H9 (cell line): Measurements from ENCODE around the gene LRP8. TPM values are rescaled to one million over a fixed set of nuclear protein-coding genes. Genes with fewer than 3 reads are reported as not detected.
A peak's percentile ranks its signal among the peaks of the same experiment; 100 is the strongest.

Experiments used
- DNase-seq: peaks from one replicate; pipeline ENCODE4 v3.0.0-alpha.2; 2017
- H2AFZ ChIP-seq: one replicate; pipeline ENCODE4 v1.6.1; 2013; ENCODE audit warnings: mild to moderate bottlenecking, low read length, control low read depth, moderate library complexity
- H2AK5ac ChIP-seq: 2 replicates; pipeline ENCODE4 v1.6.1; 2013; ENCODE audit warnings: low read length, control low read depth, mixed read lengths; ENCODE audit not compliant: insufficient read length
- H2BK120ac ChIP-seq: one replicate; pipeline ENCODE4 v1.6.1; 2013; ENCODE audit warnings: low read depth, mild to moderate bottlenecking, low read length, control low read depth, inconsistent platforms; ENCODE audit not compliant: poor library complexity, severe bottlenecking
- H2BK12ac ChIP-seq: 2 replicates; pipeline ENCODE4 v1.6.1; 2013; ENCODE audit warnings: low read length, control low read depth, mixed read lengths, low read depth; ENCODE audit not compliant: insufficient read length
- H2BK15ac ChIP-seq: 2 replicates; pipeline ENCODE4 v1.6.1; 2013; ENCODE audit warnings: low read depth, low read length, control low read depth
- H2BK20ac ChIP-seq: one replicate; pipeline ENCODE4 v1.6.1; 2013; ENCODE audit warnings: low read depth, mild to moderate bottlenecking, low read length, control low read depth, inconsistent platforms; ENCODE audit not compliant: poor library complexity, severe bottlenecking
- H2BK5ac ChIP-seq: 2 replicates; pipeline ENCODE4 v1.6.1; 2013; ENCODE audit warnings: low read length, control low read depth, mixed read lengths; ENCODE audit not compliant: insufficient read length
- H3K14ac ChIP-seq: 2 replicates; pipeline ENCODE4 v1.6.1; 2013; ENCODE audit warnings: low read length, control low read depth; ENCODE audit not compliant: insufficient read depth
- H3K18ac ChIP-seq: 2 replicates; pipeline ENCODE4 v1.6.1; 2013; ENCODE audit warnings: low read depth, mild to moderate bottlenecking, mixed read lengths, low read length, control low read depth; ENCODE audit not compliant: insufficient read length
- H3K23ac ChIP-seq: 2 replicates; pipeline ENCODE4 v1.6.1; 2013; ENCODE audit warnings: low read length, control low read depth, mixed read lengths, low read depth; ENCODE audit not compliant: insufficient read length
- H3K23me2 ChIP-seq: 2 replicates; pipeline ENCODE4 v1.6.1; 2013; ENCODE audit warnings: low read depth, mild to moderate bottlenecking, mixed read lengths, low read length, control low read depth; ENCODE audit not compliant: insufficient read length, poor library complexity, severe bottlenecking
- H3K27ac ChIP-seq: 2 replicates; pipeline ENCODE4 v1.5.1; 2013; ENCODE audit warnings: low read length, control low read depth, mixed read lengths, low read depth; ENCODE audit not compliant: insufficient read length
- H3K27me3 ChIP-seq: 2 replicates; pipeline ENCODE4 v1.6.1; 2013; ENCODE audit warnings: low read length, control low read depth, inconsistent platforms; ENCODE audit not compliant: insufficient read depth
- H3K4ac ChIP-seq: 2 replicates; pipeline ENCODE4 v1.6.1; 2013; ENCODE audit warnings: low read depth, mild to moderate bottlenecking, control low read depth, inconsistent platforms, low read length, moderate library complexity
- H3K4me1 ChIP-seq: 2 replicates; pipeline ENCODE4 v1.6.1; 2013; ENCODE audit warnings: low read length, control low read depth, inconsistent platforms; ENCODE audit not compliant: insufficient read depth
- H3K4me2 ChIP-seq: 2 replicates; pipeline ENCODE4 v1.6.1; 2013; ENCODE audit warnings: low read length, control low read depth, mixed read lengths; ENCODE audit not compliant: insufficient read length, insufficient read depth
- H3K56ac ChIP-seq: 2 replicates; pipeline ENCODE4 v1.6.1; 2013; ENCODE audit warnings: low read depth, mild to moderate bottlenecking, mixed read lengths, low read length, control low read depth; ENCODE audit not compliant: insufficient read length
- H3K79me1 ChIP-seq: 2 replicates; pipeline ENCODE4 v1.6.1; 2013; ENCODE audit warnings: low read depth, mild to moderate bottlenecking, moderate library complexity, low read length, control low read depth, inconsistent platforms; ENCODE audit not compliant: insufficient read depth, poor library complexity, severe bottlenecking
- H3K79me2 ChIP-seq: 2 replicates; pipeline ENCODE4 v1.6.1; 2013; ENCODE audit warnings: low read length, control low read depth, inconsistent platforms; ENCODE audit not compliant: insufficient read depth
- H3K9ac ChIP-seq: 2 replicates; pipeline ENCODE4 v1.6.1; 2013; ENCODE audit warnings: low read length, control low read depth, mixed read lengths; ENCODE audit not compliant: insufficient read length; ENCODE audit errors: extremely low read depth
- H3K9me3 ChIP-seq: one replicate; pipeline ENCODE4 v1.6.1; 2013; ENCODE audit warnings: low read depth, low read length, inconsistent platforms; ENCODE audit not compliant: control insufficient read depth
- H3T11ph ChIP-seq: one replicate; pipeline ENCODE4 v1.6.1; 2013; ENCODE audit warnings: mild to moderate bottlenecking, low read length, control low read depth, inconsistent platforms
- H4K20me1 ChIP-seq: one replicate; pipeline ENCODE4 v1.6.1; 2013; ENCODE audit not compliant: control insufficient read depth, insufficient read length, insufficient read depth
- H4K5ac ChIP-seq: 2 replicates; pipeline ENCODE4 v1.6.1; 2013; ENCODE audit warnings: low read depth, mild to moderate bottlenecking, mixed read lengths, low read length, control low read depth; ENCODE audit not compliant: insufficient read length
- H4K8ac ChIP-seq: replicated peaks from 2 replicates; pipeline ENCODE4 v1.6.1; 2013; ENCODE audit warnings: low read length, control low read depth, mixed read lengths, low read depth; ENCODE audit not compliant: insufficient read length
- H4K91ac ChIP-seq: 2 replicates; pipeline ENCODE4 v1.6.1; 2013; ENCODE audit warnings: low read depth, mild to moderate bottlenecking, moderate library complexity, mixed read lengths, low read length, control low read depth; ENCODE audit not compliant: insufficient read length
- H3K27ac Mint-ChIP-seq, 3 experiments: 2 replicates in 2 of 3; 3 replicates in 1 of 3; pipeline ENCODE4 v1.8.0; 2020 to 2021; ENCODE audit warnings: mixed read lengths in 3 of 3, mild to moderate bottlenecking in 1 of 3, moderate library complexity in 1 of 3
- H3K27me3 Mint-ChIP-seq: 2 replicates; pipeline ENCODE4 v1.8.0; 2021; ENCODE audit warnings: low read depth, mild to moderate bottlenecking, moderate library complexity, mixed read lengths
- H3K36me3 Mint-ChIP-seq, 3 experiments: 2 replicates in 2 of 3; 3 replicates in 1 of 3; pipeline ENCODE4 v1.8.0; 2020 to 2021; ENCODE audit warnings: low read depth in 3 of 3, mixed read lengths in 3 of 3; ENCODE audit not compliant: insufficient read depth in 1 of 3
- H3K4me1 Mint-ChIP-seq, 2 experiments: 2 replicates each; pipeline ENCODE4 v1.8.0; 2020; ENCODE audit warnings: mixed read lengths in 2 of 2
- H3K4me3 Mint-ChIP-seq, 2 experiments: 2 replicates in 1 of 2; 3 replicates in 1 of 2; pipeline ENCODE4 v1.8.0; 2020 to 2021; ENCODE audit warnings: mild to moderate bottlenecking in 2 of 2, mixed read lengths in 2 of 2, moderate library complexity in 1 of 2
- H3K9me3 Mint-ChIP-seq, 2 experiments: 2 replicates in 1 of 2; 3 replicates in 1 of 2; pipeline ENCODE4 v1.8.0; 2020; ENCODE audit warnings: mild to moderate bottlenecking in 2 of 2, mixed read lengths in 2 of 2, moderate library complexity in 1 of 2
- CTCF ChIP-seq: fragments of 200-600 bp; sonication (generic); conservative IDR thresholded peaks from 3 replicates; pipeline ENCODE4 v1.8.0; 2021; ENCODE audit warnings: antibody characterized with exemption, mild to moderate bottlenecking
- WGBS: extraction: QIAGEN DNeasy Blood & Tissue Kit; methylation state at CpG from one replicate; pipeline ENCODE4 v1.1.7; 2013; ENCODE audit warnings: missing lambda C conversion rate, low lambda C conversion rate, mixed read lengths; ENCODE audit not compliant: insufficient read length; ENCODE audit errors: extremely low coverage; 5-methylcytosine and 5-hydroxymethylcytosine counted together
- total RNA-seq: library from RNA; stranded (reverse); gene quantifications from 2 replicates; pipeline ENCODE4 v1.2.1, GENCODE V29; 2021

LRP8 gene
- total RNA-seq, 1 experiment from 2014 or later, result 78.6 TPM

- TF ChIP-seq CTCF, result no peak
- Histone ChIP-seq H4K20me1 (no peaks in the 10 kb centered on the region), H3K27me3 (no peaks in the 10 kb centered on the region), H2BK5ac (no peak overlapping the region), H3T11ph (no peak overlapping the region), H3K14ac (no peak overlapping the region), H2BK15ac (no peak overlapping the region), H3K18ac (no peak overlapping the region), H3K9ac (no peak overlapping the region), H2BK120ac (no peak overlapping the region), H4K91ac (no peak overlapping the region), H3K56ac (no peak overlapping the region), H3K79me1 (no peaks in the 10 kb centered on the region), H3K79me2 (peaks cover 2% of the 10 kb centered on the region; the same call in 1 of the 2 replicates), H3K4ac (no peak overlapping the region), H3K23me2 (no peaks in the 10 kb centered on the region), H3K23ac (no peak overlapping the region), H2AK5ac (no peak overlapping the region), H2BK20ac (no peak overlapping the region), H2BK12ac (no peak overlapping the region), H4K5ac (no peak overlapping the region), H3K4me1 (no peaks in the 10 kb centered on the region), H3K9me3 (no peaks in the 10 kb centered on the region), H3K4me2 (no peak overlapping the region), H4K8ac (no peak overlapping the region), H3K27ac (no peak overlapping the region), H2AFZ (no peak overlapping the region)
- no peaks in the 10 kb centered on the region for H3K27me3 Mint-ChIP-seq
- H3K4me1 Mint-ChIP-seq, result peaks cover 13 to 32% of the 10 kb centered on the region in 2 experiments
- peak overlapping the region in 1 of 3 experiments; percentile 80; a peak in 2 of 7 replicates for H3K27ac Mint-ChIP-seq
- no peak for DNase-seq
- H3K9me3 Mint-ChIP-seq, result no peaks in the 10 kb centered on the region
- no peak overlapping the region for H3K4me3 Mint-ChIP-seq
- H3K36me3 Mint-ChIP-seq, result peaks cover 0 to 9% (median 5%) of the 10 kb centered on the region in 3 experiments; a peak in 5 of 7 replicates
- WGBS, result no CpG with 5 or more reads among the region's 12 CpGs
These were observed 31.6 kb downstream of the LRP8 start for GRCh38 chr1:53296117-53296749.
